Muscle layer of colon (tissue), 2 donors: ENCODE results near the gene TFB1M.
A peak's percentile ranks its signal among the peaks of the same experiment; 100 is the strongest.

Experiments
- H3K27ac ChIP-seq: one replicate; pipeline ENCODE4 v1.7.0; 2013; ENCODE audit warnings: low read depth, mild to moderate bottlenecking, low read length, moderate library complexity
- H3K27me3 ChIP-seq, 2 donors: one replicate each; pipeline ENCODE4 v1.7.0; 2013; ENCODE audit warnings: low read length in 2 of 2, mild to moderate bottlenecking in 2 of 2; ENCODE audit not compliant: insufficient read depth in 2 of 2, control insufficient read depth in 1 of 2
- H3K36me3 ChIP-seq: one replicate; pipeline ENCODE4 v1.7.0; 2013; ENCODE audit warnings: mild to moderate bottlenecking, low read length; ENCODE audit not compliant: insufficient read depth
- H3K4me1 ChIP-seq: one replicate; pipeline ENCODE4 v1.7.0; 2013; ENCODE audit warnings: mild to moderate bottlenecking, low read length; ENCODE audit not compliant: insufficient read depth
- H3K4me3 ChIP-seq, 2 donors: one replicate each; pipeline ENCODE4 v1.7.0; 2013; ENCODE audit warnings: low read length in 2 of 2, low read depth in 1 of 2, mild to moderate bottlenecking in 1 of 2, moderate library complexity in 1 of 2
- H3K9ac ChIP-seq: one replicate; pipeline ENCODE4 v1.7.0; 2013; ENCODE audit warnings: low read length
- H3K9me3 ChIP-seq: one replicate; pipeline ENCODE4 v1.7.0; 2013; ENCODE audit warnings: mild to moderate bottlenecking, low read length
- donor health status: abdominal sarcoma.
- donor health status: Adenocarcinoma of cecum.

Gene TFB1M

DNA sequence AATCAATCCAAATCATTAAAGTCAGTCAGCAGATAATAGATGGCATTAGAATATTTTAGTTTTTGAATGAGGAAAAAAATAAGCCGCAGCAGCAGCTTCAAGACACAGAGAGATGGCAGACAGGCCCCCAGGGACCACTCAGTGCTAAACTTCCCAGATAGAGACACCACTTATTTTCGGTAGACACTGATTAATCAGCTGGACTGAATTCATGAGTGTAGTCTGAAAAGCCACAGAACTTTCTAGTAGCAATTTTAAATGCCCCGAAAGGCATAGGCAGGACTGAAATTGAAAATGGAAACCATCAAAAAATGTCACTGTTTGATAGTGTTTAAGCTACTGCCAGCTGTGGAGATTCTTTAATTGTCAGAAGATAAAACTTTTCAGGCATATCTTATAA lies 53.6 kb downstream of the TFB1M start:
- H3K9me3 ChIP-seq, result no peaks in the 10 kb centered on the region
- no peak overlapping the region for H3K4me3 ChIP-seq
- peaks cover 21% of the 10 kb centered on the region for H3K36me3 ChIP-seq
- no peak overlapping the region for H3K27ac ChIP-seq
- peaks cover 8% of the 10 kb centered on the region for H3K4me1 ChIP-seq
- no peaks in the 10 kb centered on the region for H3K27me3 ChIP-seq
- no peak overlapping the region for H3K9ac ChIP-seq

DNA sequence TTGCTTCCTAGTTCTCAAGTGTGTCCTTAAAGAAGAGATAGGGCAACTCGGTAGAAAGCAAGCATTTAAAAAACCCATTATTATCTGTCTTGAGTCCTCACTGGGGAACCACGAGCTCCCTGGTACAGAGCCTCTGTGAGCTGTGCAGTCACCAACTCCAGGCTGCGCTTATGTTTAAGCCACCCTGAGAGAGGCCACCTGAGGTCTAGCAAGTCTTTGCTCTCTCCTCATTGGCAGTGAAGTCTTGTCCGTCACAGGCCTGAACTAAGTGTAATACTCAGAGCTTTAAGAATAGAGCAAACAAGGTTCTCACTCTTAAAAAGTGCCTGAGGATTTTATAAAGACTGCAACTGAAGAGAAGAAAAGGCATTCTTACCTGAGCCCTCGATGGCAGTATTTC lies 54.4 kb downstream of the TFB1M start:
- H3K27me3 ChIP-seq, result no peaks in the 10 kb centered on the region
- H3K27ac ChIP-seq, result no peak overlapping the region
- no peak overlapping the region for H3K9ac ChIP-seq
- peaks cover 21% of the 10 kb centered on the region for H3K36me3 ChIP-seq
- H3K9me3 ChIP-seq, result no peaks in the 10 kb centered on the region
- no peak overlapping the region for H3K4me3 ChIP-seq
- peaks cover 4% of the 10 kb centered on the region for H3K4me1 ChIP-seq

DNA sequence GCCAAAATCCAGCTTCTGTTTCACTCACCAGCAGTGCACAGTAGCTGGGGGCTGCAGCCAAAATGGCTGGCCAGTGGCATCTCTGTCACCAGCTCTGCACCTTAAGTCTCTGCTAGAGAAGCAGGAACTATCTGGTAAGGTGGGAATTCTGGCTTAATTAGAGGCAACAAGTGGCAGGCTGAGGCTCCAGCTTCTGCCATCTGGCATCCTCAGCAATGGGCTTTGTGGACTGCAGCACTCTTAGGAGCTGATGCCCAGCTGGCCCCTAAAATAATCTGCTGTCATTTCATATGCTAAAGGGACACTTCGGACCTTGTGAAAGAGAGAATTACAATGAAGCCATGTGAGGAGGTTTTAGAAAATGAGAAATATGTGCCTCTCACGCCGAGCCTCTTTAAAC lies 55.1 kb downstream of the TFB1M start:
- Histone ChIP-seq H3K4me1 (no peaks in the 10 kb centered on the region), H3K36me3 (peaks cover 21% of the 10 kb centered on the region), H3K9ac (no peak overlapping the region), H3K4me3 (no peak overlapping the region), H3K27me3 (no peaks in the 10 kb centered on the region), H3K9me3 (no peaks in the 10 kb centered on the region), H3K27ac (no peak overlapping the region)

DNA sequence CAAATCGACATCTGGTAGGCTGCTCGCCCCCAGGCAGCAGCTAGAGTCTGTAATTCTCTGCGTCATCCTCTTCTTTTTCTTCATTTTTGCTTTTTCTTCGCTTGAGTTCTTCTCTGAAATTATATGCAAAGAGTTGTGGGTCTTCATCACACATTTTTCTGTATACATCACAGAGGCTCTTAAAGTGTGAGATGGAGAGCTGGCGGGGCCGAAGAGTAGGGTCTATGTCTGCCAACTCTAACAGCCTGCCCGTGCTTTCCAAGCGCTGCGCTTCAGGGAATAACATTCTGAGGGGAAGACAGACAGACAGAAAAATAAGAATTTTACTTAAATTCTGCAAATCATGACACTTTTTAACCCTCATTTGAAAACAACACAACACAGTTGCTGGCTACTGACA lies 56.5 kb downstream of the TFB1M start:
- Histone ChIP-seq H3K9ac (no peak overlapping the region), H3K9me3 (no peaks in the 10 kb centered on the region), H3K4me3 (no peak overlapping the region), H3K27ac (no peak overlapping the region), H3K27me3 (no peaks in the 10 kb centered on the region), H3K36me3 (peaks cover 21% of the 10 kb centered on the region), H3K4me1 (no peaks in the 10 kb centered on the region)

GRCh38 chr6:155256122-155256795 lies 58.0 kb downstream of the TFB1M start:
- H3K4me3 ChIP-seq, result no peak overlapping the region
- no peaks in the 10 kb centered on the region for H3K27me3 ChIP-seq
- no peaks in the 10 kb centered on the region for H3K9me3 ChIP-seq
- H3K36me3 ChIP-seq, result peaks cover 21% of the 10 kb centered on the region
- H3K27ac ChIP-seq, result no peak overlapping the region
- H3K9ac ChIP-seq, result no peak overlapping the region
- no peaks in the 10 kb centered on the region for H3K4me1 ChIP-seq

DNA sequence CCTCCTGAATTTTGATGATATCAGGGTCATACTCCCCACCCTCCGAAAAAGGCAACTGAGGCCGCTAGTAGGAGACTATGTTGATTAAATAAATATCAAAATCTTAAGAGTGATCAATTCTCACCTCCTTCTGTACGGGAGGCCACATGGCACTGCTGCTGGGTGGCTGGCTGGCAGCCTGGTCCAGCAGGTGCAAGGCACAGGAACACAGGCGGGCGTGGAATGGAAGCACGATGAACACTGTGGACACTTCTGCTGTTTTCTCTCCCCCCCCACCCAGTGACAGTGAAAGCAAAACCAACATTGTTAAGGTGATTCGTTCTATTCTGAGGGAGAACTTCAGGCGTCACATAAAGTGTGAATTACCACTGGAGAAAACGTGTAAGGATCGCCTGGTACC lies 60.1 kb downstream of the TFB1M start:
- Histone ChIP-seq H3K27me3 (no peaks in the 10 kb centered on the region), H3K9ac (no peak overlapping the region), H3K36me3 (peaks cover 21% of the 10 kb centered on the region), H3K4me3 (no peak overlapping the region), H3K27ac (no peak overlapping the region), H3K9me3 (no peaks in the 10 kb centered on the region), H3K4me1 (no peaks in the 10 kb centered on the region)

- no peaks in the 10 kb centered on the region for H3K9me3 ChIP-seq
- H3K27ac ChIP-seq, result no peak overlapping the region
- peaks cover 20% of the 10 kb centered on the region for H3K36me3 ChIP-seq
- no peaks in the 10 kb centered on the region for H3K27me3 ChIP-seq
- H3K4me3 ChIP-seq, result no peak overlapping the region
- H3K9ac ChIP-seq, result no peak overlapping the region
- H3K4me1 ChIP-seq, result peaks cover under 1% of the 10 kb centered on the region
Measured at GRCh38 chr6:155253337-155253736, 60.9 kb downstream of the TFB1M start.

GRCh38 chr6:155252581-155252980 lies 61.7 kb downstream of the TFB1M start:
- Histone ChIP-seq H3K4me3 (no peak overlapping the region), H3K9ac (no peak overlapping the region), H3K27ac (no peak overlapping the region), H3K4me1 (peaks cover 8% of the 10 kb centered on the region), H3K9me3 (no peaks in the 10 kb centered on the region), H3K27me3 (no peaks in the 10 kb centered on the region), H3K36me3 (peaks cover 20% of the 10 kb centered on the region)

- no peaks in the 10 kb centered on the region for H3K27me3 ChIP-seq
- H3K36me3 ChIP-seq, result peaks cover 14% of the 10 kb centered on the region
- no peak overlapping the region for H3K4me3 ChIP-seq
- H3K9ac ChIP-seq, result no peak overlapping the region
- H3K9me3 ChIP-seq, result no peaks in the 10 kb centered on the region
- peaks cover 9% of the 10 kb centered on the region for H3K4me1 ChIP-seq
- no peak overlapping the region for H3K27ac ChIP-seq
Measured at GRCh38 chr6:155250701-155251381, 63.4 kb downstream of the TFB1M start.

GRCh38 chr6:155248008-155249001 lies 66.0 kb downstream of the TFB1M start:
- Histone ChIP-seq H3K9ac (no peak overlapping the region), H3K36me3 (peaks cover 14% of the 10 kb centered on the region), H3K9me3 (no peaks in the 10 kb centered on the region), H3K4me3 (peak overlapping the region in 1 of 2 donors; percentile 32), H3K27me3 (no peaks in the 10 kb centered on the region), H3K27ac (peak overlapping the region; percentile 83), H3K4me1 (peaks cover 9% of the 10 kb centered on the region)

GRCh38 chr6:155247618-155248007 lies 66.7 kb downstream of the TFB1M start:
- Histone ChIP-seq H3K36me3 (peaks cover 14% of the 10 kb centered on the region), H3K9me3 (no peaks in the 10 kb centered on the region), H3K9ac (no peak overlapping the region), H3K4me3 (no peak overlapping the region), H3K27me3 (no peaks in the 10 kb centered on the region), H3K4me1 (peaks cover 9% of the 10 kb centered on the region), H3K27ac (peak overlapping the region; percentile 83)
